Measurements from ENCODE around the gene GREM2.

DNA sequence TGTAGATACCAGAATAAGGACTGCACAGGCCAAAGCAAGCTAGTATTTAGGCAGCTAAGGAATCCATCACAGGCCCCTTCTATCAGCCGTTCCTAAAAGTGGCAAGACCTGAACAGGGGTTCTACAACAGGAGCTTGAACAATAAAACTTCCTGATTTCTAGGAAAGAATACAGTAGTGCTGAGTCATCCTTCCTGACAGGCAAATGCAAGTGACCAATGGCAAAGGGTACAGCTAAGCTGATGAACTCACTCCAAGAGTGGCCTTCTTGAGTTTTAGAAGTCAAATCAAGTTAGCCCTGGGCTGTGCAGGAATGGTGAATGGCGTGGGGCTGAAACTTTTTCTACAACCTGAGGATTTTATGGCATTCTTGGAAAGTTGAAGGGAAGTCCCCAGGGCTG, 112.9 kb downstream of the GREM2 start:
- TF ChIP-seq, protein P1, sequence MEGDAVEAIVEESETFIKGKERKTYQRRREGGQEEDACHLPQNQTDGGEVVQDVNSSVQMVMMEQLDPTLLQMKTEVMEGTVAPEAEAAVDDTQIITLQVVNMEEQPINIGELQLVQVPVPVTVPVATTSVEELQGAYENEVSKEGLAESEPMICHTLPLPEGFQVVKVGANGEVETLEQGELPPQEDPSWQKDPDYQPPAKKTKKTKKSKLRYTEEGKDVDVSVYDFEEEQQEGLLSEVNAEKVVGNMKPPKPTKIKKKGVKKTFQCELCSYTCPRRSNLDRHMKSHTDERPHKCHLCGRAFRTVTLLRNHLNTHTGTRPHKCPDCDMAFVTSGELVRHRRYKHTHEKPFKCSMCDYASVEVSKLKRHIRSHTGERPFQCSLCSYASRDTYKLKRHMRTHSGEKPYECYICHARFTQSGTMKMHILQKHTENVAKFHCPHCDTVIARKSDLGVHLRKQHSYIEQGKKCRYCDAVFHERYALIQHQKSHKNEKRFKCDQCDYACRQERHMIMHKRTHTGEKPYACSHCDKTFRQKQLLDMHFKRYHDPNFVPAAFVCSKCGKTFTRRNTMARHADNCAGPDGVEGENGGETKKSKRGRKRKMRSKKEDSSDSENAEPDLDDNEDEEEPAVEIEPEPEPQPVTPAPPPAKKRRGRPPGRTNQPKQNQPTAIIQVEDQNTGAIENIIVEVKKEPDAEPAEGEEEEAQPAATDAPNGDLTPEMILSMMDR (IDR thresholded peaks at IDR 0.05): no peak
- TF ChIP-seq EP300 (IDR thresholded peaks at IDR 0.05) (no peak), POLR2A (IDR thresholded peaks at IDR 0.05) (no peak), POLR2AphosphoS5 (IDR thresholded peaks at IDR 0.05) (no peak)

Data from upper lobe of left lung (tissue), 4 donors.